GM18873 (cell line): ENCODE results near the gene ITGA8.

ENCODE experiments used
- ATAC-seq: cut with Tn5 transposase; IDR thresholded peaks from one replicate; pipeline ENCODE4 v1.9.1; 2021; ENCODE audit warnings: mild to moderate bottlenecking, moderate library complexity, moderate number of reproducible peaks; ENCODE audit not compliant: unreplicated experiment, low FRiP score

Gene ITGA8

GRCh38 chr10:15737656-15738055 is 17.9 kb upstream of the ITGA8 start:
- ATAC-seq: no peak

GRCh38 chr10:15735763-15736162 is 16.0 kb upstream of the ITGA8 start:
- ATAC-seq: no peak

GRCh38 chr10:15730341-15730740 is 10.6 kb upstream of the ITGA8 start:
- no peak for ATAC-seq

GRCh38 chr10:15729890-15730289 is 10.2 kb upstream of the ITGA8 start:
- ATAC-seq: no peak

- no peak for ATAC-seq
Observed at GRCh38 chr10:15726042-15726441, 6.3 kb upstream of the ITGA8 start.

- no peak for ATAC-seq
Observed at GRCh38 chr10:15725603-15726002, 5.9 kb upstream of the ITGA8 start.

- no peak for ATAC-seq
Observed at GRCh38 chr10:15724683-15725082, 5.0 kb upstream of the ITGA8 start.

GRCh38 chr10:15723803-15724202 is 4.1 kb upstream of the ITGA8 start:
- no peak for ATAC-seq

- ATAC-seq: no peak
Observed at GRCh38 chr10:15720635-15721287, 1.0 kb upstream of the ITGA8 start.

- ATAC-seq: no peak
Observed at GRCh38 chr10:15719049-15719898, 448 bp downstream of the ITGA8 start.

- ATAC-seq: no peak
Observed at GRCh38 chr10:15718694-15719048, 1.1 kb downstream of the ITGA8 start.

- ATAC-seq: no peak
Observed at GRCh38 chr10:15715619-15716227, 4.0 kb downstream of the ITGA8 start.

GRCh38 chr10:15714847-15715246 is 4.9 kb downstream of the ITGA8 start:
- no peak for ATAC-seq

- no peak for ATAC-seq
Observed at GRCh38 chr10:15712883-15713282, 6.8 kb downstream of the ITGA8 start.

GRCh38 chr10:15710455-15710854 is 9.3 kb downstream of the ITGA8 start:
- ATAC-seq: no peak

- no peak for ATAC-seq
Observed at GRCh38 chr10:15705298-15705697, 14.4 kb downstream of the ITGA8 start.

GRCh38 chr10:15704581-15704968 is 15.1 kb downstream of the ITGA8 start:
- no peak for ATAC-seq

GRCh38 chr10:15703944-15704580 is 15.7 kb downstream of the ITGA8 start:
- ATAC-seq: no peak

GRCh38 chr10:15703151-15703880 is 16.4 kb downstream of the ITGA8 start:
- no peak for ATAC-seq

- ATAC-seq: no peak
Observed at GRCh38 chr10:15700078-15700674, 19.5 kb downstream of the ITGA8 start.
